HL-60/S4 (cell line): ENCODE results near the gene CIT.
"Not testable (repeated sequence)": the region's sequence is repeated elsewhere in the genome, so short reads cannot be mapped to it uniquely, and the experiment has no call there.

Experiments
- in situ Hi-C: fragments of 300-500 bp; cut with MboI; formaldehyde crosslinking; loops from 2 replicates; pipeline ENCODE4 v1.14.3; 2022; ENCODE audit warnings: low sequenced_read_pairs

CIT gene

GRCh38 chr12:119706427-119706826 is 170.7 kb downstream of the CIT start:
- in situ Hi-C loops = not testable (repeated sequence)

- in situ Hi-C loops = no loop called here
Measured at GRCh38 chr12:119705182-119705581, 171.9 kb downstream of the CIT start.

- in situ Hi-C loops = no loop called here
Measured at GRCh38 chr12:119704065-119704747, 172.9 kb downstream of the CIT start.

- in situ Hi-C loops = no loop called here
Measured at GRCh38 chr12:119700078-119700477, 177.0 kb downstream of the CIT start.

GRCh38 chr12:119699199-119699760 is 177.8 kb downstream of the CIT start:
- in situ Hi-C loops = no loop called here

- in situ Hi-C loops = no loop called here
Measured at GRCh38 chr12:119696943-119697342, 180.2 kb downstream of the CIT start.

- in situ Hi-C loops = no loop called here
Measured at GRCh38 chr12:119695034-119695433, 182.1 kb downstream of the CIT start.

GRCh38 chr12:119694111-119694510 is 183.0 kb downstream of the CIT start:
- in situ Hi-C loops = no loop called here

- in situ Hi-C loops = no loop called here
Measured at GRCh38 chr12:119693511-119693910, 183.6 kb downstream of the CIT start.

- in situ Hi-C loops = no loop called here
Measured at GRCh38 chr12:119692997-119693396, 184.1 kb downstream of the CIT start.

- in situ Hi-C loops = no loop called here
Measured at GRCh38 chr12:119692410-119692809, 184.7 kb downstream of the CIT start.

- in situ Hi-C loops = no loop called here
Measured at GRCh38 chr12:119691202-119691810, 185.8 kb downstream of the CIT start.

- in situ Hi-C loops = no loop called here
Measured at GRCh38 chr12:119689935-119690500, 187.1 kb downstream of the CIT start.

- in situ Hi-C loops = no loop called here
Measured at GRCh38 chr12:119687879-119688278, 189.2 kb downstream of the CIT start.

- in situ Hi-C loops = no loop called here
Measured at GRCh38 chr12:119687406-119687805, 189.7 kb downstream of the CIT start.

- in situ Hi-C loops = no loop called here
Measured at GRCh38 chr12:119686776-119687175, 190.3 kb downstream of the CIT start.

- in situ Hi-C loops = no loop called here
Measured at GRCh38 chr12:119686355-119686754, 190.8 kb downstream of the CIT start.

GRCh38 chr12:119685375-119685774 is 191.7 kb downstream of the CIT start:
- in situ Hi-C loops = no loop called here

- in situ Hi-C loops = no loop called here
Measured at GRCh38 chr12:119684711-119685369, 192.3 kb downstream of the CIT start.

GRCh38 chr12:119683816-119684215 is 193.3 kb downstream of the CIT start:
- in situ Hi-C loops = no loop called here

- in situ Hi-C loops = no loop called here
Measured at GRCh38 chr12:119683413-119683812, 193.7 kb downstream of the CIT start.
